Glutamatergic neuron (in vitro differentiated cells): ENCODE measurements around the gene FAF1. TPM values are rescaled to one million over a fixed set of nuclear protein-coding genes. Genes with fewer than 3 reads are reported as not detected.
"Not testable (repeated sequence)": the region's sequence is repeated elsewhere in the genome, so short reads cannot be mapped to it uniquely, and the experiment has no call there.

Experiments used
- DNase-seq: peaks from one replicate; pipeline ENCODE4 v3.0.0; 2022
- H3K27ac Mint-ChIP-seq: one replicate; pipeline ENCODE4 v1.8.0; 2020; ENCODE audit warnings: mild to moderate bottlenecking, mixed read lengths, inconsistent platforms; ENCODE audit not compliant: unreplicated experiment
- H3K27me3 Mint-ChIP-seq: one replicate; pipeline ENCODE4 v1.8.0; 2020; ENCODE audit warnings: mild to moderate bottlenecking, moderate library complexity, mixed read lengths, inconsistent platforms; ENCODE audit not compliant: unreplicated experiment
- H3K36me3 Mint-ChIP-seq: one replicate; pipeline ENCODE4 v1.8.0; 2020; ENCODE audit warnings: mild to moderate bottlenecking, mixed read lengths, inconsistent platforms; ENCODE audit not compliant: unreplicated experiment
- H3K4me1 Mint-ChIP-seq: one replicate; pipeline ENCODE4 v1.8.0; 2020; ENCODE audit warnings: mild to moderate bottlenecking, low read depth, mixed read lengths, inconsistent platforms; ENCODE audit not compliant: unreplicated experiment
- H3K4me3 Mint-ChIP-seq: one replicate; pipeline ENCODE4 v1.8.0; 2020; ENCODE audit warnings: mild to moderate bottlenecking, mixed read lengths, inconsistent platforms; ENCODE audit not compliant: unreplicated experiment
- H3K9me3 Mint-ChIP-seq: one replicate; pipeline ENCODE4 v1.8.0; 2020; ENCODE audit warnings: mild to moderate bottlenecking, moderate library complexity, mixed read lengths, inconsistent platforms; ENCODE audit not compliant: unreplicated experiment
- CTCF ChIP-seq: fragments of 200-600 bp; sonication (generic); IDR thresholded peaks from one replicate; pipeline ENCODE4 v1.5.0; 2021; ENCODE audit not compliant: partially characterized antibody, unreplicated experiment
- total RNA-seq: library from RNA; stranded (reverse); fragmentation: NEBNext Ultra II Directional; extraction: Animal tissue kit (Norgen Biotek cat#: 25700); gene quantifications from one replicate; pipeline ENCODE4 v1.2.1, GENCODE V29; 2021; ENCODE audit not compliant: unreplicated experiment

FAF1 gene
- total RNA-seq, 1 donor from 2014 or later: 57.3 TPM

- H3K9me3 Mint-ChIP-seq: no peaks in the 10 kb centered on the region
- no peaks in the 10 kb centered on the region for H3K27me3 Mint-ChIP-seq
- H3K36me3 Mint-ChIP-seq: peaks cover 3% of the 10 kb centered on the region
- DNase-seq: no peak
- no peak overlapping the region for H3K27ac Mint-ChIP-seq
- H3K4me3 Mint-ChIP-seq: no peak overlapping the region
- H3K4me1 Mint-ChIP-seq: peaks cover 12% of the 10 kb centered on the region
- no peak for TF ChIP-seq CTCF
These were observed 10.6 kb downstream of the FAF1 start for GRCh38 chr1:50949286-50949982.

DNA sequence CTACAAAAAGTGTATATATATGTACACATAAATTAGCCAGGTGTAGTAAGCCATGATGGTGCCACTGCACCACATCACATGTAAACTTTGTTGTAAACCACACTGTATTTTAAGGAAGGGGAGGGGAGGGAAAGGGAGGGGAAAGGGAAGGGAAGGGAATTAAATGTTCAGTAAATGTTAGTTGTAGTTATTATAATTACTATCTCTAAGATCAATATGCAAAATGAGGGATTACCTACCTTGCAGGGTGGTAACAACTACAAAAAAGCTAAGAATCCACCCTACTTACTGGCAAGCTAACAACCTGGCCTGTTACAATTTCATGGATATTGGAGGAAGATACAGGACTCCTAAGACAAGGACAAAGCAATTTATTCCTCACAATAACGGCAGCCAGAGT lies 17.7 kb downstream of the FAF1 start:
- Mint-ChIP-seq H3K27ac (no peak overlapping the region), H3K36me3 (no peaks in the 10 kb centered on the region), H3K4me3 (no peak overlapping the region), H3K9me3 (no peaks in the 10 kb centered on the region), H3K27me3 (peaks cover 1% of the 10 kb centered on the region), H3K4me1 (peaks cover 3% of the 10 kb centered on the region)
- TF ChIP-seq CTCF: no peak
- DNase-seq: no peak

GRCh38 chr1:50940291-50940690 lies 19.8 kb downstream of the FAF1 start:
- no peak overlapping the region for H3K27ac Mint-ChIP-seq
- no peak for TF ChIP-seq CTCF
- H3K4me3 Mint-ChIP-seq: no peak overlapping the region
- H3K27me3 Mint-ChIP-seq: peaks cover 1% of the 10 kb centered on the region
- no peak for DNase-seq
- H3K36me3 Mint-ChIP-seq: no peaks in the 10 kb centered on the region
- H3K9me3 Mint-ChIP-seq: no peaks in the 10 kb centered on the region
- H3K4me1 Mint-ChIP-seq: no peaks in the 10 kb centered on the region

DNA sequence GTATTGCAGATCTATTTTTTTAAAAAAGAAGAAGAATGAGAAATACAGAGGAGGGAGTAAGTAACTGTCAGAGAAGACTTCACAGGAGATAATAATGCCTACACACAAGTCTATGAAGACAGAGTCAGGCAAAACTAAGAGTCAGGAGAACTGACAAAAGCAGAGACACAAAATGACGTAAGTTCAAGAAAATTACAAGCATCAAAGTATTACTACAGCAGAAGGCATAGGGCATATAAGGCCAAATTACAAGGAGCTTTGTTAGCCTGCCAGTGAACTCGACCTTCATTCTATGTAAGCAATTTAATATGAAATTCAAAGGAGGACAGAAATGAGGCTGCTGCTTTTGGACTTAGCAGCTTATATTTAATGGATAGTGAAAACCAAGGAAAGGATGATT lies 23.7 kb downstream of the FAF1 start:
- Mint-ChIP-seq H3K4me3 (no peak overlapping the region), H3K4me1 (no peaks in the 10 kb centered on the region), H3K9me3 (peaks cover 2% of the 10 kb centered on the region), H3K36me3 (no peaks in the 10 kb centered on the region), H3K27me3 (no peaks in the 10 kb centered on the region), H3K27ac (no peak overlapping the region)
- TF ChIP-seq CTCF: no peak
- no peak for DNase-seq

DNA sequence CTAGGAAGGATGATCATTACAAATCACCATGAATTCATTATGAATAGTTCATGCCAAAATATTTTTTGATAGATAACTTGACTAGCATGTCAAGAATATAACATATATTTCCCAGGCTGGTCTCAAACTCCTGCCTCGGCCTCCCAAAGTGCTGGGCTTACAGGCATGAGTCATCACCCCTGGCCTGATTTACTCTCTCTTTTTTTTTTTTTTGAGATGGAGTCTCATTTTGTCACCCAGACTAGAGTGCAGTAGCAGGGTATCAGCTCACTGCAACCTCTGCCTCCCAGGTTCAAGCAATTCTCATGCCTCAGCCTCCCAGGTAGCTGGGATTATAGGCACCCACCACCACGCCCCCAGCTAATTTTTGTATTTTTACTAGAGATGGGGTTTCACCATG lies 24.8 kb downstream of the FAF1 start:
- H3K9me3 Mint-ChIP-seq, H3K4me1 Mint-ChIP-seq, DNase-seq, H3K36me3 Mint-ChIP-seq, H3K27ac Mint-ChIP-seq, H3K27me3 Mint-ChIP-seq, H3K4me3 Mint-ChIP-seq: not testable (repeated sequence)

DNA sequence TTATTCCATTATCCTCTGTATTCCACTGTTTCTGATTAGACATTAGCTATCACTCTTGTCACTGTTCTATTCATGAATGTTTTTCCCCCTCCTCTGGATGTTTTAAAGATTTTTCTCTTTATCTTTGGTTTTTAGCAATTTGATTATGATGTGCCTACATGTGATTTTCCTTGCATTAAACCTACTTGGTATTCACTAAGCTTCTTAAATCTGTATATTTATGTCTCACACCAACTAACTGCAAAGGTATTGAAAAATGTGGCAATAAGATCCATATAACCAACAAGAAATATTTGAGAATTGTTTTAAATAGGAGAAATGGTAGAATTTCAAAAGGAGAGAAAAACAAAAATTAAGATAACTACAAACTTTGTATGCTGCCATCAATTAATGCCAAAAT lies 25.2 kb downstream of the FAF1 start:
- H3K36me3 Mint-ChIP-seq: no peaks in the 10 kb centered on the region

DNA sequence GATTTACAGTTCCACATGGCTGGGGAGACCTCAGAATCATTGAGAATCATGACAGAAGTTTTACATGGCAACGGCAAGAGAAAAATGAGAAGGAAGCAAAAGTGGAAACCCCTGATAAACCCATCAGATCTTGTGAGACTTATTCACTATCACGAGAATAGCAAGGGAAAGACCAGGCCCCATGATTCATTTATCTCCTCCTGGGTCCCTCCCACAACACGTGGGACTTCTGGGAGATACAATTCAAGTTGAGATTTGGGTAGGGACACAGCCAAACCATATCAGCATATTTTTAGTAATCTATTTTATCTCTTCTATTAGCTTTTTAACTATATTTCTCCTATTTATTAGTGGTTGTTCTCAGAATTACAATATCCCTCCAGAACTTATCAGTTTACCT lies 26.3 kb downstream of the FAF1 start:
- H3K27ac Mint-ChIP-seq, DNase-seq, H3K4me1 Mint-ChIP-seq, H3K4me3 Mint-ChIP-seq, H3K36me3 Mint-ChIP-seq, H3K27me3 Mint-ChIP-seq, H3K9me3 Mint-ChIP-seq: not testable (repeated sequence)

More for the DNA sequence above, 25.2 kb downstream of the FAF1 start:
- no peak overlapping the region for H3K4me3 Mint-ChIP-seq
- peaks cover 2% of the 10 kb centered on the region for H3K9me3 Mint-ChIP-seq
- H3K4me1 Mint-ChIP-seq: no peaks in the 10 kb centered on the region
- no peak overlapping the region for H3K27ac Mint-ChIP-seq
- no peak for DNase-seq
- no peak for TF ChIP-seq CTCF
- H3K27me3 Mint-ChIP-seq: no peaks in the 10 kb centered on the region

GRCh38 chr1:50932043-50932442 lies 28.0 kb downstream of the FAF1 start:
- not testable (repeated sequence) for H3K27ac Mint-ChIP-seq, DNase-seq, H3K4me3 Mint-ChIP-seq, H3K9me3 Mint-ChIP-seq, H3K4me1 Mint-ChIP-seq, H3K36me3 Mint-ChIP-seq, H3K27me3 Mint-ChIP-seq
